HEK293 (cell line): ENCODE data around the gene B3GLCT.

Experiments
- ATF2 ChIP-seq: fragments of 450-650 bp; formaldehyde crosslinking; IDR thresholded peaks from 2 replicates; pipeline ENCODE4 v1.5.1; 2016; ENCODE audit warnings: missing biosample characterization, missing genetic modification characterization, low read depth
- CTCF ChIP-seq: fragments of 450-650 bp; formaldehyde crosslinking; IDR thresholded peaks from 2 replicates; pipeline ENCODE4 v1.5.1; 2016; ENCODE audit warnings: missing biosample characterization, missing genetic modification characterization
- SP2 ChIP-seq: fragments of 450-650 bp; formaldehyde crosslinking; IDR thresholded peaks from 2 replicates; pipeline ENCODE4 v1.5.1; 2016; ENCODE audit warnings: missing biosample characterization, missing genetic modification characterization
- TCF7L2 ChIP-seq: IDR thresholded peaks from 2 replicates; pipeline ENCODE4 v1.6.1; 2011; ENCODE audit warnings: low read depth, mild to moderate bottlenecking, inconsistent platforms, low read length, moderate library complexity, borderline replicate concordance
- ZBTB17 ChIP-seq: fragments of 450-650 bp; formaldehyde crosslinking; IDR thresholded peaks from 2 replicates; pipeline ENCODE4 v1.5.1; 2016; ENCODE audit warnings: missing biosample characterization, missing genetic modification characterization
- ZBTB49 ChIP-seq: fragments of 450-650 bp; formaldehyde crosslinking; IDR thresholded peaks from 2 replicates; pipeline ENCODE4 v1.5.1; 2016; ENCODE audit warnings: missing biosample characterization, missing genetic modification characterization, low read depth
- ZBTB7A ChIP-seq: fragments of 450-650 bp; formaldehyde crosslinking; IDR thresholded peaks from 2 replicates; pipeline ENCODE4 v1.5.1; 2016; ENCODE audit warnings: low read depth, missing biosample characterization, missing genetic modification characterization
- ZNF121 ChIP-seq: fragments of 450-650 bp; formaldehyde crosslinking; IDR thresholded peaks from 2 replicates; pipeline ENCODE4 v1.5.1; 2016; ENCODE audit warnings: missing biosample characterization, missing genetic modification characterization
- ZNF174 ChIP-seq: fragments of 450-650 bp; formaldehyde crosslinking; IDR thresholded peaks from 2 replicates; pipeline ENCODE4 v1.5.0; 2017; ENCODE audit warnings: missing biosample characterization, mild to moderate bottlenecking, missing genetic modification characterization
- ZNF280D ChIP-seq: fragments of 450-650 bp; formaldehyde crosslinking; IDR thresholded peaks from 2 replicates; pipeline ENCODE4 v1.5.1; 2016; ENCODE audit warnings: missing biosample characterization, missing genetic modification characterization
- ZNF366 ChIP-seq: fragments of 450-650 bp; formaldehyde crosslinking; conservative IDR thresholded peaks from 2 replicates; pipeline ENCODE4 v1.5.1; 2016; ENCODE audit warnings: missing biosample characterization, missing genetic modification characterization

GRCh38 chr13:31322026-31322425 lies 122.3 kb downstream of the B3GLCT start:
- TF ChIP-seq CTCF (tag by site-specific recombination) (no peak), ZNF121 (tag by site-specific recombination) (no peak), ZBTB7A (tag by site-specific recombination) (no peak), TCF7L2 (no peak), ATF2 (tag by site-specific recombination) (no peak), ZBTB17 (no peak), ZBTB49 (no peak), ZNF174 (tag by site-specific recombination) (no peak), SP2 (tag by site-specific recombination) (no peak), ZNF280D (tag by site-specific recombination) (no peak), ZNF366 (tag by site-specific recombination) (no peak)
